ENCODE data around the gene PRAME. TPM values are rescaled to one million over a fixed set of nuclear protein-coding genes. Genes with fewer than 3 reads are reported as not detected.

PRAME gene
- total RNA-seq, 1 donor from 2014 or later, result 2.2 TPM

DNA sequence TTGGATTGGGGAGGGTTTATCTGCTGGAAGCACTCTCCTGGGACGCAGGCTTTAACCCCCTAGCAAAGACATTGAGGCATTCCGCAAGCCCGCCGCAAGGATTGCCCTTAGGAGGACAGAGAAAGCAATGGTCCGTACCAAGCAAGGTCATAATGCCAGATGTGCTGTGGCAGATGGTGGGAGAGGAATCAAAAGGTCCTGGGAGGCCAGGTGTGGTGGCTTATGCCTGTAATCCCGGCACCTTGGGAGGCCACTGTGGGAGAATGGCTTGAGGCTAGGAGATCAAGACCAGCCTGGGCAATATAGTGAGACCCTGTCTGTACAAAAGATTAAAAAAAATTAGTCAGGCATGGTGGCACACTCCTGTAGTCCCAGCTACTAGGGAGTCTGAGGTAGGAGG is 12.4 kb upstream of the PRAME start:
- no peak overlapping the region for H3K4me3 ChIP-seq (ENCODE audit: low read depth, low read length)
- DNase-seq (ENCODE audit: low read depth), result no peak
- TF ChIP-seq, protein P1, sequence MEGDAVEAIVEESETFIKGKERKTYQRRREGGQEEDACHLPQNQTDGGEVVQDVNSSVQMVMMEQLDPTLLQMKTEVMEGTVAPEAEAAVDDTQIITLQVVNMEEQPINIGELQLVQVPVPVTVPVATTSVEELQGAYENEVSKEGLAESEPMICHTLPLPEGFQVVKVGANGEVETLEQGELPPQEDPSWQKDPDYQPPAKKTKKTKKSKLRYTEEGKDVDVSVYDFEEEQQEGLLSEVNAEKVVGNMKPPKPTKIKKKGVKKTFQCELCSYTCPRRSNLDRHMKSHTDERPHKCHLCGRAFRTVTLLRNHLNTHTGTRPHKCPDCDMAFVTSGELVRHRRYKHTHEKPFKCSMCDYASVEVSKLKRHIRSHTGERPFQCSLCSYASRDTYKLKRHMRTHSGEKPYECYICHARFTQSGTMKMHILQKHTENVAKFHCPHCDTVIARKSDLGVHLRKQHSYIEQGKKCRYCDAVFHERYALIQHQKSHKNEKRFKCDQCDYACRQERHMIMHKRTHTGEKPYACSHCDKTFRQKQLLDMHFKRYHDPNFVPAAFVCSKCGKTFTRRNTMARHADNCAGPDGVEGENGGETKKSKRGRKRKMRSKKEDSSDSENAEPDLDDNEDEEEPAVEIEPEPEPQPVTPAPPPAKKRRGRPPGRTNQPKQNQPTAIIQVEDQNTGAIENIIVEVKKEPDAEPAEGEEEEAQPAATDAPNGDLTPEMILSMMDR (conservative IDR thresholded peaks at IDR 0.05; ENCODE audit: low read depth, low read length), result no peak

DNA sequence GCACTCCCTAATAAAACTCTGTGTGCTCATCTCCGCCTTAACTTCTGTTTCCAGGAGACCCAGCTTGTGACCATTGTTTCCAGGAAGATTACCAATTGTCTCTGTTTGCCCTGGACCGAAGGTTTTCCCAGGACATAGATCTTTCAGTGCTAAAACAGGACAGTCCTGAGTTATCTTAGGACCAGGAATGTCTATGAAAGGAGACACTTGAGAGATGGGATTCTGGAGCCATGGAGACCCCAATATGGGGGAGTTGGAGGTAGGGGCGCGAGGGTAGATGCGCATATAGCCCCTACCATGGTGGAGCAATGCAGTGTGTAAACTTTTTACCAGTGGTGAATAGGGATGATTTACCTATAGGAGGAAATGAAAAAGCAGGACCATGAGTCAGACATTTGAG is 10.2 kb upstream of the PRAME start:
- H3K4me3 ChIP-seq (ENCODE audit: low read depth, low read length), result no peak overlapping the region
- TF ChIP-seq, protein P1 (conservative IDR thresholded peaks at IDR 0.05; ENCODE audit: low read depth, low read length), result no peak
- DNase-seq (ENCODE audit: low read depth), result no peak

DNA sequence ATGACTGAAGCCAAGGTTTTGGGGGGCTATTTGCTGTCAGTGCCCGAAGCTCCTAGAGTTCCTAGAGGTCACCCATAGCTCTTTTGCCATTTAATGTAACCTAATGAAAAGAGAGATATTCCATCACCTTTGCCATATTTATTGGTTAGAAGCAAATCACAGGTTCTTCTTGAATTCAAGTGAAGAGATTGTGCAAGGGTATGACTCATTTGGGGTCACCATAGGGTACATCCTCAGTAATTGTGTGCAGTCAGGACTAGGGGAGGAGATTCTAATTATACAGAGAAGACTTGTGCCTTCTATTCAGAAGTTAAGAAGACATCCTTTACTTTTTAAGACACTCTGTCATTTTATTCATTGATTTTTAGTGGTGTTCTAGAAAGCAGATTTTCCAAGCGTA is 6.9 kb upstream of the PRAME start:
- TF ChIP-seq, protein P1 (conservative IDR thresholded peaks at IDR 0.05; ENCODE audit: low read depth, low read length), result no peak
- H3K4me3 ChIP-seq (ENCODE audit: low read depth, low read length), result no peak overlapping the region
- peak; percentile 27 for DNase-seq (ENCODE audit: low read depth)

DNA sequence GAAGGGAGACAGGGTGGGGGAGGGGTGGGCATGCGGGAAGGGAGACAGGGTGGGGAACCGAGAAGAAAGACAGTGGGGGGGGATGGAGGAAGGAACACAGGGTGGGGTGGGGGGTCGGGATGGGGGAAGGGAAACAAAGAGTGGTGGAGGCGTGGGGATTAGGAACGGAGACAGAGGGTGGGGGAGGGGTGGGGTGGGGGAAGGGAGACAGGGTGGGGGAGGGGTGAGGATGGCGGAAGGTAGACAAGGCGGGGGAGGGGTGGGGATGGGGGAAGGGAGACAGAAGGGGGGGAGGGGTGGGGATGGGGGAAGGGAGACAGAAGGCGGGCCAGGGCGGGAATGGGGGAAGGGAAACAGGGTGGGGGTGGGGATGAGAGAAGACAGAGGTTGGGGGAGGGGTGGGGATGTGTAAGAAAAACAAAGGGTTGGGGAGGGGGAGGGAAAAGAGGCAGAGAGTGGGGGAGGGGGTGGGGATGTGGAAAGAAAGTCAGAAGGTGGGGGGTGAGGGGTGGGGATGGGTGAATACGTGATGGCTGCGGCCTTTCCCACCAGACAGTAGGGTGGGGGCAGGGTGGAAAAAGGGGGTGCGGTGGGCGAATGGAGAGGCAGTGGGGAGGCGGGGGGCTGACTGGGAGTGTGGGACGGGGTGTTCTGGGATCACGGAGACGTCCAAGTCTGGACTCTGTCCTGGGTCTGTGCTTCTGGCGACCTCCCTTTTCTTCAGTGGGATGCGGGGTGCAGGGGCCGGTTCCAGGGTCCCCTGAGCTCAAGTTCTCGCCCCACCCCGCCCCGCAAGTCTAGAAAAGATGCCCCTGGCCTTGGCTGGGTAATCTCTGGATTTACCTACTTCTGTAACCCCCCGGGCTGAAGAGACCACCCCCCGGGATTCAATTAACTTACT is 744 bp downstream of the PRAME start:
- TF ChIP-seq, protein P1 (conservative IDR thresholded peaks at IDR 0.05; ENCODE audit: low read depth, low read length), result no peak
- H3K4me3 ChIP-seq (ENCODE audit: low read depth, low read length), result peak overlapping the region; percentile 56
- DNase-seq (ENCODE audit: low read depth), result no peak

DNA sequence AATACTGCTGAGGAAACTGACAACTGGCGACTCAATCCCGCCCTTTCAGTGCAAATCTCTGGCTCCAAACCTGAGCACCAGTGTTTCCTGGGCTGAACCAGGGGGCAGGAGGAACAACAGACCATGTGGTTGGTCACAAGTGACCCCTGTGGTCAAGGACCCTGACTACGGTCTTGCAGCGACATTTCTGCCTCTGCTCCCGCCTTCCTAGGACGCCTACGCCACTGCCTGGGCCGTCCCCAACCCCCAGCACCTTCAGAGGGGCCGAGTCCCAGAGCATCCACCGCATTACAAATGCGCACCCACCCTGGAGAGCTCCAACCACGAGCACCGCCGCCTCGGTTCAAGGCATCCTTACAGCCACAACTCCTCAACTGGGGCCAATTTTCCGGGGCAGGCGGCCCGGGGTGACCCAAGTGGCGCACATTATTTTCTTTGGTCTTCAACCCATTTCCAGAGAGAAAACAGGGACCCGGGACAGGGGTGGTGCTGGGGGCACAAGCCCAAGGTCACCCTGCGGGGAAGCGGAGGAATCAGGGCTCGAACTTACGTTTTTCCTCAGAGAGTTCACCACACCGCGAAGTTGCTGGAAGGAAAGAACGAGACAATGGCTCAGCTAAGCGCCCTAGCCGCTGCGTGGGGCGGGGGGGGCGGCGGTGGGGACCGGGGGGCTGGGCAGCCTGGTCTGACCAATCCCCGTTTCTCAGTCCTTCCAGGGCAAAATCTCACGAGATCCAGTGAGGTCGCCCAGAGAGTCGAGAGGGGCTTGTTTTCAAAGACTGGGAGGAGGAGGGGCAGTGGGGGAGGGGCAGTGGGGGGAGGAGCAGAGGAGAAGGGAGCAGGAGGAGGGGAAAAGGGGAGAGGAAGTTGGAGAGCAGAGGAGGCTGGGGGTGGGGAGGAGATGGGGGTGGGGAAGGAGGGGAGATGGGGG is 1.8 kb downstream of the PRAME start:
- H3K4me3 ChIP-seq (ENCODE audit: low read depth, low read length), result no peak overlapping the region
- TF ChIP-seq, protein P1 (conservative IDR thresholded peaks at IDR 0.05; ENCODE audit: low read depth, low read length), result no peak
- DNase-seq (ENCODE audit: low read depth), result no peak

DNA sequence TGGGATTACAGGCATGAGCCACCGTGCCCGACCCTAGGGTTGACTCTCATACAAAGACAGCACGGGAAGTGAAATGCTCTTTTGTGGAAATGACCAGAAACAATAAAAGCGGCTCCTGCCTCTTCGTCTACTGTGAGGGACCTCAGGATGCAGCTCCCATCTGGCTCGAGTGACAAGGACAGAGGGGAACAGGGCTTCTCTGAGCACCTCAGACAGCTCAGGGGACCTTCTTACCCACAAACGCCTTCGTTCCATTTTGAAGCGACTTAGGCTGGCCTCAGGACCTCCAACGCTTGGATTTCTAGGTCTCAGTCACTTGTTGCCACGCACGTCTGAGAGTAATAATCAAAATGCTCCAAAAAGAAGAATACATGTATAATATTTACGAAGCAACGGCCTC is 2.5 kb downstream of the PRAME start:
- DNase-seq (ENCODE audit: low read depth), result no peak
- TF ChIP-seq, protein P1 (conservative IDR thresholded peaks at IDR 0.05; ENCODE audit: low read depth, low read length), result no peak
- no peak overlapping the region for H3K4me3 ChIP-seq (ENCODE audit: low read depth, low read length)

Measured in epithelial cell of proximal tubule (primary cell).